Effector memory CD4-positive, alpha-beta T cell (primary cell): Measurements from ENCODE around the gene TEX22.

Source experiments
- DNase-seq, 3 donors: peaks; one replicate each; pipeline ENCODE4 v3.0.0-alpha.2; 2020
- H3K27ac ChIP-seq: 2 replicates; pipeline ENCODE4 v1.7.0; 2013; ENCODE audit warnings: mild to moderate bottlenecking, low read length, moderate library complexity; ENCODE audit not compliant: insufficient read depth, poor library complexity, severe bottlenecking
- H3K27me3 ChIP-seq: replicated peaks from 2 replicates; pipeline ENCODE4 v1.7.0; 2013; ENCODE audit warnings: mild to moderate bottlenecking, low read length; ENCODE audit not compliant: insufficient read depth, control insufficient read depth, poor library complexity, severe bottlenecking
- H3K36me3 ChIP-seq: 2 replicates; pipeline ENCODE4 v1.7.0; 2013; ENCODE audit warnings: mild to moderate bottlenecking, low read length, moderate library complexity; ENCODE audit not compliant: control insufficient read depth, insufficient read depth
- H3K4me1 ChIP-seq: 2 replicates; pipeline ENCODE4 v1.7.0; 2013; ENCODE audit warnings: low read length, mild to moderate bottlenecking; ENCODE audit not compliant: control insufficient read depth, insufficient read depth, poor library complexity, severe bottlenecking
- H3K4me3 ChIP-seq: 2 replicates; pipeline ENCODE4 v1.7.0; 2013; ENCODE audit warnings: low read length, low read depth, mild to moderate bottlenecking; ENCODE audit not compliant: insufficient read depth, poor library complexity, severe bottlenecking
- H3K9me3 ChIP-seq: 2 replicates; pipeline ENCODE4 v1.7.0; 2013; ENCODE audit warnings: mild to moderate bottlenecking, low read length, moderate library complexity; ENCODE audit not compliant: control insufficient read depth

TEX22 gene

DNA sequence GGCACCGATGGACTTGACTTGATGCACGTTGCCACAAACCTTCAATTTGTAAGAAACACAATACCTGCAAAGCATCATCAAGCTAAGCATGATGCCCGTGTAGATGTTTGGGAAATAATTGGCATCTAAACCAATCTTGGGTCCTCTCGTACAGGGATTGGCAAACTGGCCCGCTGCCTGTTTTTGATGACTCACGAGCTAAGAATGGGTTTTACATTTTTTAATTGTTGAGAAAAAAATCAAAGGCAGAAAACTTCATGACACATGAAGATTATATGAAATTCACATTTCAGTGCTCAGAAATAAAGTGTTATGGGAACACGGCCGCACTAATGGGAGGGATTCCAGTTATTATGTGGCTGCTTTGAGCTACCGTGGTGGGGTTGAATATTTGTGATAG is 32.2 kb downstream of the TEX22 start:
- H3K4me1 ChIP-seq: no peaks in the 10 kb centered on the region
- no peaks in the 10 kb centered on the region for H3K27me3 ChIP-seq
- H3K9me3 ChIP-seq: no peaks in the 10 kb centered on the region
- no peak overlapping the region for H3K27ac ChIP-seq
- no peak for DNase-seq
- H3K36me3 ChIP-seq: peaks cover 10% of the 10 kb centered on the region
- no peak overlapping the region for H3K4me3 ChIP-seq

DNA sequence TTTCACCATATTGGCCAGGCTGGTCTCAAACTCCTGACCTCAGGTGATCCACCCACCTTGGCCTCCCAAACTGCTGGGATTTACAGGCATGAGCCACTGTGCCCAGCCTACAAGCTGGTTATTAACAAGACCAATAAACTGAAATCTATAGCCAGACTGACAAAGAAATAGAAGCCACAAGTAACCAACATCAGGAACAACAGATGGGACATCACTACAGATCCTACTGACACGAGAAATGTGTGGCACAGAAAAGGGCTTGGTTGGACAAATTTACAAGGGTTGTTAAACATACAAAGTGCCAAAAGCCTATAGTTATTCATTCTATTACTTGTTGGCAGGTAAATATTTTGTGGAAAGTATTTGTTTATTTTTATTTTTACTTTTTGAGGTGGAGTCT is 32.9 kb downstream of the TEX22 start:
- Histone ChIP-seq H3K27me3 (no peaks in the 10 kb centered on the region), H3K4me1 (no peaks in the 10 kb centered on the region), H3K36me3 (peaks cover 10% of the 10 kb centered on the region), H3K27ac (no peak overlapping the region), H3K4me3 (no peak overlapping the region), H3K9me3 (no peaks in the 10 kb centered on the region)
- no peak for DNase-seq

DNA sequence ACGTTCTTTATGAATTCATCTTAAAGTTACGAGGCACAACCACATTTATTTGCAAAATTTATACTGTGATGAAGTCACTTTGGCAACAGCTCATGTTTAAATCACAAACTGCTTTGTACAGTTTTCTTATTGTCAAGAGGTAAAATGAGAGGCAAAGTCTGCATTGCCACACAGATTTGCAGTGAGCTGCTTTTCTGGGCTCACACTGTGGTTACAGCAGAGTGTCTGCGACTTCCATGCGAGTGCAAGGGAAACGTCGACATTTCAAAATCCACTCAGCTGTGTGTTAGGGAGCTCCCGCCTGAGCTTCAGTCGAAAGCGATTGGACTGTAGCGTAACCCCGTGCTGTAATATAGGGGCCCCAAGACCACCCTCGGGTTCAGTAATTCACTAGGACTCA is 34.3 kb downstream of the TEX22 start:
- Histone ChIP-seq H3K27ac (no peak overlapping the region), H3K4me1 (no peaks in the 10 kb centered on the region), H3K36me3 (no peaks in the 10 kb centered on the region), H3K9me3 (no peaks in the 10 kb centered on the region), H3K27me3 (no peaks in the 10 kb centered on the region), H3K4me3 (no peak overlapping the region)
- no peak for DNase-seq

DNA sequence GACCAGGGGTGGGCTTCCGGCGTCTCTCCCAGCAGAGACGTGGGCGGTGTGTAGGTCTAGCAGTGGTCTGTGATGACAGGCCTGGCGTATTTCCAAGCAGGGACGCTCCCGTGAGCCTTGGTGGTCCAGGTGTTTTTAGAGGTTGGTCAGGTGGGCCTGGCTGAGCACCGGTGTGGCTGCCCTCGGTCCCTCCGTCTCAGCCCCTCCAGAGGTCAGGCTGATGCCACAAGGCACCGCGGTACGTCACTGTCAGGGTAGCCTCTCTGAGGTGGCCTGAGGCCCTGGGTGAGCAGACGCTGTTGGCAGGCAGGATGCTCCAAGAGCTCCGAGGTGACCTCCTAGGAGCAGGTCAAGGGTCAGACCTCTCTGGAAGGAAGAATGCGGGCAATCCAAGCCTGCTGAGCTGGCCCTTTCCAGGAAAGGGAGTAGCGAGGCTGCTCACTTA is 34.8 kb downstream of the TEX22 start:
- Histone ChIP-seq H3K4me3 (no peak overlapping the region), H3K27ac (no peak overlapping the region), H3K4me1 (no peaks in the 10 kb centered on the region), H3K27me3 (no peaks in the 10 kb centered on the region), H3K36me3 (no peaks in the 10 kb centered on the region), H3K9me3 (no peaks in the 10 kb centered on the region)
- no peak for DNase-seq

DNA sequence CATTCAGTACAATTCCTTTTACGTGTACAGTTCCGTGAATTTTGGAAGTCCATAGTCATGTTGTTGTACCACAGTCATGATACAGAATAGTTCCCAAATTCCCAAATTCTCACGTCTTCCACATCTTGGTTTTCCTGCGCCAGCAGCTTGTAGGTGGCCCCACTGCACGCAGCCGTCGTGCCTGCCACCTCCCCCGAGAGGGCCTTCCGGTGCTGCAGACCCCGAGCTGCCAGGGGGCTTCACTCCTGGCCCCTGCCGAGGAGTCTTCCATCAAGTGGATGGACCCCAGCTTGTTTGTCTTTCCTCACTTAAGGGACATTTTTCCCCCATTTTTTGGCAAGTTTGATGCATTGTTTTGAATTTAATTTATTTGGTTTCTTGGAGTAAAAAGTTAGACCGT is 38.1 kb downstream of the TEX22 start:
- Histone ChIP-seq H3K36me3 (peaks cover 3% of the 10 kb centered on the region), H3K27me3 (no peaks in the 10 kb centered on the region), H3K4me1 (no peaks in the 10 kb centered on the region), H3K27ac (no peak overlapping the region), H3K4me3 (no peak overlapping the region), H3K9me3 (no peaks in the 10 kb centered on the region)
- no peak for DNase-seq

DNA sequence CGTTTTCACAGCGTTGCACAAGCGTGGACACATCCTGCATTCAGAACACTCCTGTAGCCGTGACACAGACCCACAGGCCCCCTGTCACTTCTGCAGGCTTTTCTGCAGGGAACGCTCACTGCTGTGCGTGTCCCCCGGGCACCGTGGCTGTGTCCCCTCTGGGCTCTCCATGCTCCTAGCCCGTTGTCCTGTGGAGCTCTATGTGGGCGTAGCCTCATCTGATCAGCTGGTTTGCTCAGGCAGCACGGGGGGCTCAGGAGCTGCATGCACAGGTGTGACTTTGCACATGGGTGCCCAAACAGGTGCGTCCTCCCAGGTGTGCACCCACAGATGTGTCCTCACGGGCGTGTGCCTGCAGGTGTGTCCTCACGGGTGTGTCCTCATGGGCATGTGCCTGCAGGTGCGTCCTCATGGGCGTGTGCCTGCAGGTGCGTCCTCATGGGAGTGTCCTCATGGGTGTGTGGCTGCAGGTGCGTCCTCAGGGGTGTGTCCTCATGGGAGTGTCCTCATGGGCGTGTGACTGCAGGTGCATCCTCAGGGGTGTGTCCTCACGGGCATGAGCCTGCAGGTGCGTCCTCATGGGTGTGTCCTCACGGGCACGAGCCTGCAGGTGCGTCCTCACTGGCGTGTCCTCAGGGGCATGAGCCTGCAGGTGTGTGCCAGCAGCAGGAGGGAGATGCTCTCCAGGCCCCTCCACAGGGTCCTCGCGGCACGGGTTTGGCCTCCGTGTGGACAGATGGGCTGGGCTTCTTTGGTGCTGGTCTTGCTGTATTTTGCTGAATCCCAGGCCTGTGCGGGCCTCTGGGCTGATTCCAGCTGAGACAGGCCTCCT is 38.8 kb downstream of the TEX22 start:
- H3K27me3 ChIP-seq: no peaks in the 10 kb centered on the region
- no peak overlapping the region for H3K27ac ChIP-seq
- H3K4me1 ChIP-seq: no peaks in the 10 kb centered on the region
- H3K9me3 ChIP-seq: no peaks in the 10 kb centered on the region
- DNase-seq: no peak
- H3K4me3 ChIP-seq: no peak overlapping the region
- H3K36me3 ChIP-seq: peaks cover 3% of the 10 kb centered on the region

DNA sequence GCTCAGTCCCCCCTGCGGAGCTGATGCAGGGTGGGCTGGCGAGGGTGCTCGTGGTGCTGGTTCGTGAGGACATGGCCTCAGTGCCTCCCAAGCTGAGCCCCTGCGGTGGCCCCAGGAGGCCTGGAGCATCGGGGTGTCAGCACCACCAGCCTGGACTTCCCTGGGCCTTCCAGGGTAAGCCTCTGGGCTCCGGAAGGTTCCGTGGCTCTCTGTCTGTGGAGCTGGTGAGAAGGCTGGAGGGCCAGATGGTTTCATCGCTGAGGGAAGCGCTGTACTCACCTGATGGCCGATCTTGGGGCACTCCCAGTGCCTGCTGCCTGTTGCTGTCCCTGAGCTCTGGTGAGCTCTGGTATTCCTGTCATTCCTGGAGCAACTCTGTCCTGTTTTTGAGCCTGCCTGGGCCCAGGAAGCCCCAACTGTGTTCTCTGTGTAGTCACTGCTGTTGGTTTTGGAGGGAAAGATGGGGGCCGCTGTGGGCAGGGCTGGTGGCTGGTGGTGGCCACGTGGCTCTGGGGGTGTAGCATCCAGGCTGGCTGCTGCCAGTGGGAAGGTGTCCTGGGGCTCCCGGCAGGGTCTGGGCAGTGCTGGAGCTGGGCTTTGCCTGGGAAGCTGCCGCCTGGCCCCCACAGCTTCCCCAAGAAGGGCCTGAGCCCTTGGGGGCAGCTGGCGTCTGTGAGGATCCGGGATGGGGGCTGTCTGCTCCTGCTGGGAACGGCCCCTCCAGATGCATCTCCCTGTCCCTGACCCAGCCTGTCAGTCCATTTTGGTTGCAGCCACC is 39.6 kb downstream of the TEX22 start:
- Histone ChIP-seq H3K36me3 (peaks cover 6% of the 10 kb centered on the region), H3K4me3 (no peak overlapping the region), H3K27ac (no peak overlapping the region), H3K4me1 (no peaks in the 10 kb centered on the region), H3K27me3 (no peaks in the 10 kb centered on the region), H3K9me3 (no peaks in the 10 kb centered on the region)
- DNase-seq: no peak

DNA sequence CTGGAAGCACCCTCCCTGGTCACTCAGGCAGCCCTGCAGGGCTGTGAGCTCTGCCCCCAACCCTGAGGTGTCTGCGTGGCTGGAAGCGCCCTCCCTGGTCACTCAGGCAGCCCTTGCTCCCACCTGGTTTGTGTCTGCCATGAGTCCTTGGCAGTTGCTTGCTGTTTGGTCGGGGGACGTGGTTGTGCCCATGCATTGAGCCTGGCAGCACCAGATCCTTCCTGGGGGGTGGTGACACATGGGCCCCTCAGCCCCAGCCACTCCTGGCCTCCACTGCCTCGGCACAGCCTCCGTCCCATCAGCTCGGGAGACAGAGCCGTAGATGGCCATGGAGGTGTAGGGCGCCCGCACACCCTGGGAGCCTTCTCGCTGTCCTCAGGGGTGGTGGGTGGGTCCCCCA is 40.8 kb downstream of the TEX22 start:
- no peaks in the 10 kb centered on the region for H3K9me3 ChIP-seq
- H3K4me1 ChIP-seq: no peaks in the 10 kb centered on the region
- no peaks in the 10 kb centered on the region for H3K27me3 ChIP-seq
- H3K4me3 ChIP-seq: no peak overlapping the region
- no peak for DNase-seq
- peaks cover 6% of the 10 kb centered on the region for H3K36me3 ChIP-seq
- H3K27ac ChIP-seq: no peak overlapping the region

DNA sequence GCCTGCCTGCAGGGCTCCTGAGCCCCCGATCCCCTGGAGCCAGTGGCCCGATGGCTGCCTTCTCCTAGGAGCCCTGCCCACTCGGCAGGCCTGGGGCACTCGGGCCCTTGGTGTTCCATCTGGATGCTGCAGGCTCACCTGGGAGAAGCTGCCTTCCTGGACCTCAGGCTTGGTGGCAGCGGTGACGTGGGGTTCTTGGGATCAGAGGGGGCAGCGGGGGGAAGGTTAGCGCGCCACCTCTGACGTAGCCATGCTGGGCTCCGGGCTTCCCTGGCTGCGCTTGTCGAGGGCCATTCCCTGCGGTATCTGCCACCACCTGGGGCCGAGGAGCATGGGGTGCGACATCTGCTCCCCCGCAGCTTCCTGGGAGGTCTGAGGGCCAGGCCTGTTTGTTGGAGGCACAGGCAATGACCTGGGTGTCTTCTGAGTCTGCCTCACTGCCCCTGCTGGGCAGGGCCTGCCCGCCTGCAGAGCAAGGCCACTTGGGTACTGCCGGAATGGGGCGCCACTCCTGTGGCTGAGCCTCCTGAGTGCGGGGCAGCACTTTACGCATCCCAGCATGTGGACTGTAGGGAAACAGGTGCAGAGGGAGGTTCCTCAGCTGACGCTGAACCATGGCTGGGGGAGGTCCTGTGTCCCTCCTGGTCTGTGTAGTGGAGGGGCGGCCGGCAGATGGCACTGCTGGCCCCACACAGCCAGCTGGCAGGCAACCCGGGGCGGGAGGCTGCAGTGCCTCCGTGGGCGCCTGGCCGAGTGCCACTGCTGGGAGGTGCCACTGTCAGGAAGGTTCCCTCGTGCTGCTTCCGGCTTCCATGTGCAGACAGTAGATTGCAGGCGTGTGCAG is 41.6 kb downstream of the TEX22 start:
- H3K9me3 ChIP-seq: no peaks in the 10 kb centered on the region
- DNase-seq: no peak
- no peak overlapping the region for H3K27ac ChIP-seq
- no peak overlapping the region for H3K4me3 ChIP-seq
- no peaks in the 10 kb centered on the region for H3K4me1 ChIP-seq
- H3K27me3 ChIP-seq: no peaks in the 10 kb centered on the region
- H3K36me3 ChIP-seq: peaks cover 6% of the 10 kb centered on the region
